GM23338 (cell line): Measurements from ENCODE around the gene NOTO. TPM values are rescaled to one million over a fixed set of nuclear protein-coding genes. Genes with fewer than 3 reads are reported as not detected.

Source experiments
- ATAC-seq: fragments of 200-7000 bp; cut with Tn5 transposase; 3 replicates; pipeline ENCODE4 v1.9.1; 2020
- DNase-seq: peaks from one replicate; pipeline ENCODE4 v3.0.0-alpha.2; 2015; ENCODE audit warnings: low spot score
- H2AFZ ChIP-seq: fragments of 200-600 bp; sonication (generic); 2 replicates; pipeline ENCODE4 v1.8.0; 2016; ENCODE audit warnings: antibody characterized with exemption, mild to moderate bottlenecking, moderate library complexity
- H3F3A ChIP-seq: fragments of 200-600 bp; sonication (generic); replicated peaks from 2 replicates; pipeline ENCODE4 v1.8.0; 2017; ENCODE audit warnings: antibody characterized with exemption, mixed run types, low read depth
- H3K27ac ChIP-seq: fragments of 200-600 bp; sonication (generic); 2 replicates; pipeline ENCODE4 v1.6.1; 2016; ENCODE audit warnings: low read depth
- H3K27me3 ChIP-seq: fragments of 200-600 bp; sonication (generic); 2 replicates; pipeline ENCODE4 v1.8.0; 2016; ENCODE audit warnings: mild to moderate bottlenecking, mixed run types, moderate library complexity; ENCODE audit not compliant: insufficient read depth
- H3K36me3 ChIP-seq: fragments of 200-600 bp; sonication (generic); 2 replicates; pipeline ENCODE4 v1.8.0; 2016; ENCODE audit warnings: mild to moderate bottlenecking; ENCODE audit not compliant: insufficient read depth
- H3K4me1 ChIP-seq: fragments of 200-600 bp; sonication (generic); 2 replicates; pipeline ENCODE4 v1.8.0; 2016; ENCODE audit warnings: mild to moderate bottlenecking, moderate library complexity; ENCODE audit not compliant: insufficient read depth
- H3K4me2 ChIP-seq: fragments of 200-600 bp; sonication (generic); 2 replicates; pipeline ENCODE4 v1.7.1; 2017; ENCODE audit warnings: mixed run types
- H3K4me3 ChIP-seq: fragments of 200-600 bp; sonication (generic); 2 replicates; pipeline ENCODE4 v1.6.1; 2016; ENCODE audit warnings: mixed run types
- H3K79me2 ChIP-seq: fragments of 200-600 bp; sonication (generic); replicated peaks from 2 replicates; pipeline ENCODE4 v1.8.0; 2017; ENCODE audit warnings: mild to moderate bottlenecking; ENCODE audit not compliant: insufficient read depth
- H3K9me2 ChIP-seq: fragments of 200-600 bp; sonication (generic); 2 replicates; pipeline ENCODE4 v1.8.0; 2017; ENCODE audit not compliant: insufficient read depth
- H4K20me1 ChIP-seq: fragments of 200-600 bp; sonication (generic); replicated peaks from 2 replicates; pipeline ENCODE4 v1.8.0; 2017; ENCODE audit warnings: mild to moderate bottlenecking; ENCODE audit not compliant: insufficient read depth
- H3K27ac Mint-ChIP-seq: 2 replicates; pipeline ENCODE4 v1.8.0; 2020; ENCODE audit warnings: inconsistent platforms, mild to moderate bottlenecking, moderate library complexity, mixed read lengths
- H3K27me3 Mint-ChIP-seq: 3 replicates; pipeline ENCODE4 v1.8.0; 2022; ENCODE audit warnings: low read depth, mild to moderate bottlenecking, moderate library complexity, mixed read lengths, inconsistent platforms; ENCODE audit not compliant: insufficient read depth, poor library complexity
- H3K36me3 Mint-ChIP-seq: 3 replicates; pipeline ENCODE4 v1.8.0; 2021; ENCODE audit warnings: low read depth, mild to moderate bottlenecking, inconsistent platforms, moderate library complexity, mixed read lengths
- H3K4me1 Mint-ChIP-seq: 3 replicates; pipeline ENCODE4 v1.8.0; 2020; ENCODE audit warnings: mild to moderate bottlenecking, inconsistent platforms, mixed read lengths
- H3K4me3 Mint-ChIP-seq: 3 replicates; pipeline ENCODE4 v1.8.0; 2021; ENCODE audit warnings: moderate library complexity, mild to moderate bottlenecking, inconsistent platforms, mixed read lengths
- H3K9me3 Mint-ChIP-seq: 3 replicates; pipeline ENCODE4 v1.8.0; 2020; ENCODE audit warnings: moderate library complexity, mild to moderate bottlenecking, inconsistent platforms, mixed read lengths
- CREB1 ChIP-seq: fragments of 250-450 bp; sonication (Bioruptor Pico); IDR thresholded peaks from 2 replicates; pipeline ENCODE4 v1.5.0; 2020; ENCODE audit warnings: low read depth, mild to moderate bottlenecking, moderate library complexity
- EZH2 ChIP-seq: fragments of 200-600 bp; sonication (generic); IDR thresholded peaks from one replicate; pipeline ENCODE4 v1.8.0; 2017; ENCODE audit warnings: antibody characterized with exemption, mild to moderate bottlenecking, low read depth; ENCODE audit not compliant: unreplicated experiment
- EZH2phosphoT487 ChIP-seq: fragments of 200-600 bp; sonication (generic); IDR thresholded peaks from one replicate; pipeline ENCODE4 v1.8.1; 2018; ENCODE audit warnings: antibody characterized with exemption; ENCODE audit not compliant: unreplicated experiment
- JUNB ChIP-seq: IDR thresholded peaks from one replicate; pipeline ENCODE4 v1.6.1; 2016; ENCODE audit warnings: antibody characterized with exemption; ENCODE audit not compliant: unreplicated experiment
- NANOG ChIP-seq: IDR thresholded peaks from 2 replicates; pipeline ENCODE4 v1.6.1; 2016; ENCODE audit warnings: antibody characterized with exemption, borderline replicate concordance
- POLR2AphosphoS5 ChIP-seq: IDR thresholded peaks from 2 replicates; pipeline ENCODE4 v1.6.1; 2016; ENCODE audit warnings: antibody characterized with exemption, low read depth
- STAT1 ChIP-seq: IDR thresholded peaks from one replicate; pipeline ENCODE4 v1.6.1; 2016; ENCODE audit warnings: antibody characterized with exemption; ENCODE audit not compliant: unreplicated experiment
- ZNF114 ChIP-seq: fragments of 250-450 bp; sonication (Bioruptor Pico); IDR thresholded peaks from 2 replicates; pipeline ENCODE4 v1.5.0; 2020; ENCODE audit warnings: mild to moderate bottlenecking, moderate library complexity
- ZNF331 ChIP-seq: fragments of 250-450 bp; sonication (Bioruptor Pico); IDR thresholded peaks from 2 replicates; pipeline ENCODE4 v1.5.0; 2020; ENCODE audit warnings: low read depth, mild to moderate bottlenecking, moderate library complexity
- polyA plus RNA-seq: library from polyadenylated mRNA; unstranded; fragments of >200 nt; fragmentation: Nextera tagmentation; extraction: Ambion mirVana; gene quantifications from 2 replicates; pipeline ENCODE4 v1.2.1, GENCODE V29; 2016
- total RNA-seq: library from RNA; depleted of rRNA; stranded (reverse); fragments of >200 nt; shearing (Covaris generic); gene quantifications from 2 replicates; pipeline ENCODE4 v1.2.3, GENCODE V29; 2014
- TF ChIP-seq, protein P1 (sequence below): IDR thresholded peaks from 2 replicates; pipeline ENCODE4 v1.6.1; 2016; ENCODE audit warnings: antibody characterized with exemption
- TF ChIP-seq, protein P2 (sequence below), 2 experiments: fragments of 200-600 bp in 1 of 2; sonication (generic) in 1 of 2; conservative IDR thresholded peaks; 2 replicates each; pipeline versions ENCODE4 v1.5.1 to v1.6.1; 2016 to 2017; ENCODE audit warnings: antibody characterized with exemption in 2 of 2, low read depth in 2 of 2, mild to moderate bottlenecking in 2 of 2, moderate library complexity in 1 of 2
- TF ChIP-seq, protein P3 (sequence below): IDR thresholded peaks from one replicate; pipeline ENCODE4 v1.6.1; 2018; ENCODE audit warnings: antibody characterized with exemption; ENCODE audit not compliant: unreplicated experiment

NOTO gene
- total and polyA plus RNA-seq, 2 experiments from 2014 or later: 0.06 to 0.73 TPM

DNA sequence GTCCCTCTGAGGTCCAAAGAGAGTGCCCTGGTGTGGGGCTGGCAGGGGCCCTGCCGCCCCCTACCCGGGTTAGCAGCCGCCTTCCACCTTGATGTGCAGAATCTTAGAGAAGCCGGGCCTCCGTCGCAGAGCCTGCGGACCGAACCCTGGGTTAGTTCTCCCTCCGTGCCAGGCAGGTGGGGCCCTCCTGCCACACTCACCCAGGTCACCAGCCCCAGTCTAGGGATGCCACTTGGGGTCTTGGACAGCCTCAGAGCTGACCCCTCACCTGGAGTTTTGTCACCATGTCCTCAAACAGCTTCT is 56.5 kb downstream of the NOTO start:
- H3K4me1 Mint-ChIP-seq: peaks cover 24% of the 10 kb centered on the region; the same call in 2 of the 3 replicates
- Histone ChIP-seq H3K27ac (no peak overlapping the region), H3K9me2 (no peaks in the 10 kb centered on the region), H3K36me3 (no peaks in the 10 kb centered on the region; the same call in 1 of the 2 replicates), H3K4me2 (no peak overlapping the region), H2AFZ (no peak overlapping the region), H3K27me3 (no peaks in the 10 kb centered on the region), H3F3A (peaks cover 6% of the 10 kb centered on the region; the same call in 1 of the 2 replicates), H4K20me1 (peaks cover 15% of the 10 kb centered on the region), H3K4me1 (peaks cover 11% of the 10 kb centered on the region), H3K79me2 (no peaks in the 10 kb centered on the region), H3K4me3 (no peak overlapping the region)
- H3K36me3 Mint-ChIP-seq: peaks cover 15% of the 10 kb centered on the region
- no peak overlapping the region for H3K4me3 Mint-ChIP-seq
- peaks cover 12% of the 10 kb centered on the region for H3K27me3 Mint-ChIP-seq
- DNase-seq: no peak
- ATAC-seq: no peak
- H3K9me3 Mint-ChIP-seq: no peaks in the 10 kb centered on the region
- no peak for TF ChIP-seq CREB1 (CRISPR knock-in tag)
- TF ChIP-seq, protein P1, sequence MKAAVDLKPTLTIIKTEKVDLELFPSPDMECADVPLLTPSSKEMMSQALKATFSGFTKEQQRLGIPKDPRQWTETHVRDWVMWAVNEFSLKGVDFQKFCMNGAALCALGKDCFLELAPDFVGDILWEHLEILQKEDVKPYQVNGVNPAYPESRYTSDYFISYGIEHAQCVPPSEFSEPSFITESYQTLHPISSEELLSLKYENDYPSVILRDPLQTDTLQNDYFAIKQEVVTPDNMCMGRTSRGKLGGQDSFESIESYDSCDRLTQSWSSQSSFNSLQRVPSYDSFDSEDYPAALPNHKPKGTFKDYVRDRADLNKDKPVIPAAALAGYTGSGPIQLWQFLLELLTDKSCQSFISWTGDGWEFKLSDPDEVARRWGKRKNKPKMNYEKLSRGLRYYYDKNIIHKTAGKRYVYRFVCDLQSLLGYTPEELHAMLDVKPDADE: no peak
- no peak for TF ChIP-seq NANOG
- TF ChIP-seq JUNB: no peak
- TF ChIP-seq STAT1: no peak
- no peak for TF ChIP-seq ZNF331 (CRISPR knock-in tag)
- no peak for TF ChIP-seq EZH2
- TF ChIP-seq ZNF114 (CRISPR knock-in tag): no peak
- H3K27ac Mint-ChIP-seq: no peak overlapping the region

DNA sequence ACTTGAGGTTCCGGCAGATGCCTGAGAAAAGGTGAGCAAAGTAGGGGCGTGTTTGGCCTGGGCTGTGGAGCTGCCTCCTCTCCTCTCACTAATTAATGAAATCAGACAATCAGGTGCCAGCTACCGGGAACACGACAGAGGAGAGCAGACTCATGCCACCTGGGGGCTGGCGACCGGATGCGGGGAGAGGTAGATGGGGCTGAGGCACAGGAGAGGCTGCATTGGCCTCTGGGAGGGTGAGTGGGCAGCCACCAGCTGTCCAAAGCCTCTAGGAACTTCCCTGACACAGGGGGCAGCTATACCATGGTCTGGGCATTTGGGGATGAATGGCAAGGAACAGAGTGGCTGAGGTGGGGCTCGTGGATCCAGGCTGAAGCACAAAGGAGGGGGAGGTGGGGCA is 56.9 kb downstream of the NOTO start:
- Histone ChIP-seq H3K27ac (no peak overlapping the region), H3F3A (0 out of 2 replicates have a peak, but pooled peaks cover 2% of the 10 kb centered on the region), H3K4me2 (no peak overlapping the region), H3K27me3 (no peaks in the 10 kb centered on the region), H2AFZ (no peak overlapping the region), H3K4me1 (peaks cover 11% of the 10 kb centered on the region), H3K4me3 (no peak overlapping the region), H3K9me2 (no peaks in the 10 kb centered on the region), H4K20me1 (peaks cover 11% of the 10 kb centered on the region), H3K36me3 (no peaks in the 10 kb centered on the region; the same call in 1 of the 2 replicates), H3K79me2 (no peaks in the 10 kb centered on the region)
- TF ChIP-seq EZH2 (no peak), EZH2phosphoT487 (no peak), CREB1 (CRISPR knock-in tag) (no peak), NANOG (no peak)
- H3K27me3 Mint-ChIP-seq: peaks cover 12% of the 10 kb centered on the region
- H3K4me3 Mint-ChIP-seq: no peak overlapping the region
- no peak overlapping the region for H3K27ac Mint-ChIP-seq
- ATAC-seq (no peak), DNase-seq (no peak)
- peaks cover 24% of the 10 kb centered on the region; the same call in 2 of the 3 replicates for H3K4me1 Mint-ChIP-seq
- peaks cover 13% of the 10 kb centered on the region for H3K36me3 Mint-ChIP-seq
- H3K9me3 Mint-ChIP-seq: no peaks in the 10 kb centered on the region

DNA sequence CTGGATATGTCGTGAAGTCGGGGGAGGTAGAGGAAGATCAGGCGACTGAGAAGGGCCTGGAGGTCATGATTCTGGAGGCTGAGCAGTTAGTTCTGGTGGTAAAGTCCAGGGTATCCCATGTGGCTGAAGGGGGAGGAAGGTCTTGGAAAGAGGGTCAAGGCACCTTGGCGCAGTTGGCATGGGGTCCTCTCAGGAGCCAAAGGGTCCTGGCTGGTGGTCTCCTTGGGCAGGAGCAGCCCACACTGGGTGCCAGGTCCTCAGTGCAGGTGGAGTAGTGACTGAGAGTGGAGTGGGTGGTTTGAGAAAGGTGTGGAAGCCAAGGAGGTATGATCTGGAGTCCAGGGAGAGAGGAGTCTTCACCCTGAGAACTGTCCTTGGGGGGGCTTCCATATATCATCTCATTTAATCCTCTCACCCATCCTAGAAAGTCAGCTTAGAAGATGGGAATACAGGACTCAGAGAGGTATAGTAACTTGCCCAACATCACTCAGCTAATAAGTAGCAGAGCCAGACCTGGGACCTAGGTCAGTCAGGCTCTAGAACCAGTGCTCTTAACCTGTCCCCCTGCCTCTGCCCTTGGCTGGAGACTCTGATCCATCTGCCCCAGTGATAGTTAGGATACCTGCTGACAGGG is 57.4 kb downstream of the NOTO start:
- Histone ChIP-seq H3F3A (no peaks in the 10 kb centered on the region), H3K4me1 (peaks cover 11% of the 10 kb centered on the region), H4K20me1 (peaks cover 6% of the 10 kb centered on the region), H2AFZ (no peak overlapping the region), H3K36me3 (no peaks in the 10 kb centered on the region; the same call in 1 of the 2 replicates), H3K79me2 (no peaks in the 10 kb centered on the region), H3K4me3 (no peak overlapping the region), H3K27ac (no peak overlapping the region), H3K9me2 (no peaks in the 10 kb centered on the region), H3K4me2 (no peak overlapping the region), H3K27me3 (no peaks in the 10 kb centered on the region)
- peaks cover 12% of the 10 kb centered on the region for H3K27me3 Mint-ChIP-seq
- H3K9me3 Mint-ChIP-seq: no peaks in the 10 kb centered on the region
- no peak overlapping the region for H3K4me3 Mint-ChIP-seq
- peaks cover 13% of the 10 kb centered on the region for H3K36me3 Mint-ChIP-seq
- peaks cover 21% of the 10 kb centered on the region; the same call in 2 of the 3 replicates for H3K4me1 Mint-ChIP-seq
- ATAC-seq (no peak), DNase-seq (no peak)
- no peak overlapping the region for H3K27ac Mint-ChIP-seq
- no peak for TF ChIP-seq POLR2AphosphoS5
- no peak for TF ChIP-seq JUNB
- TF ChIP-seq ZNF114 (CRISPR knock-in tag): no peak
- no peak for TF ChIP-seq CREB1 (CRISPR knock-in tag)
- TF ChIP-seq NANOG: no peak
- TF ChIP-seq, protein P2, sequence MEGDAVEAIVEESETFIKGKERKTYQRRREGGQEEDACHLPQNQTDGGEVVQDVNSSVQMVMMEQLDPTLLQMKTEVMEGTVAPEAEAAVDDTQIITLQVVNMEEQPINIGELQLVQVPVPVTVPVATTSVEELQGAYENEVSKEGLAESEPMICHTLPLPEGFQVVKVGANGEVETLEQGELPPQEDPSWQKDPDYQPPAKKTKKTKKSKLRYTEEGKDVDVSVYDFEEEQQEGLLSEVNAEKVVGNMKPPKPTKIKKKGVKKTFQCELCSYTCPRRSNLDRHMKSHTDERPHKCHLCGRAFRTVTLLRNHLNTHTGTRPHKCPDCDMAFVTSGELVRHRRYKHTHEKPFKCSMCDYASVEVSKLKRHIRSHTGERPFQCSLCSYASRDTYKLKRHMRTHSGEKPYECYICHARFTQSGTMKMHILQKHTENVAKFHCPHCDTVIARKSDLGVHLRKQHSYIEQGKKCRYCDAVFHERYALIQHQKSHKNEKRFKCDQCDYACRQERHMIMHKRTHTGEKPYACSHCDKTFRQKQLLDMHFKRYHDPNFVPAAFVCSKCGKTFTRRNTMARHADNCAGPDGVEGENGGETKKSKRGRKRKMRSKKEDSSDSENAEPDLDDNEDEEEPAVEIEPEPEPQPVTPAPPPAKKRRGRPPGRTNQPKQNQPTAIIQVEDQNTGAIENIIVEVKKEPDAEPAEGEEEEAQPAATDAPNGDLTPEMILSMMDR (conservative IDR thresholded peaks at IDR 0.05; ENCODE audit: low read depth in 2 of 2): no peak
- TF ChIP-seq, protein P3, sequence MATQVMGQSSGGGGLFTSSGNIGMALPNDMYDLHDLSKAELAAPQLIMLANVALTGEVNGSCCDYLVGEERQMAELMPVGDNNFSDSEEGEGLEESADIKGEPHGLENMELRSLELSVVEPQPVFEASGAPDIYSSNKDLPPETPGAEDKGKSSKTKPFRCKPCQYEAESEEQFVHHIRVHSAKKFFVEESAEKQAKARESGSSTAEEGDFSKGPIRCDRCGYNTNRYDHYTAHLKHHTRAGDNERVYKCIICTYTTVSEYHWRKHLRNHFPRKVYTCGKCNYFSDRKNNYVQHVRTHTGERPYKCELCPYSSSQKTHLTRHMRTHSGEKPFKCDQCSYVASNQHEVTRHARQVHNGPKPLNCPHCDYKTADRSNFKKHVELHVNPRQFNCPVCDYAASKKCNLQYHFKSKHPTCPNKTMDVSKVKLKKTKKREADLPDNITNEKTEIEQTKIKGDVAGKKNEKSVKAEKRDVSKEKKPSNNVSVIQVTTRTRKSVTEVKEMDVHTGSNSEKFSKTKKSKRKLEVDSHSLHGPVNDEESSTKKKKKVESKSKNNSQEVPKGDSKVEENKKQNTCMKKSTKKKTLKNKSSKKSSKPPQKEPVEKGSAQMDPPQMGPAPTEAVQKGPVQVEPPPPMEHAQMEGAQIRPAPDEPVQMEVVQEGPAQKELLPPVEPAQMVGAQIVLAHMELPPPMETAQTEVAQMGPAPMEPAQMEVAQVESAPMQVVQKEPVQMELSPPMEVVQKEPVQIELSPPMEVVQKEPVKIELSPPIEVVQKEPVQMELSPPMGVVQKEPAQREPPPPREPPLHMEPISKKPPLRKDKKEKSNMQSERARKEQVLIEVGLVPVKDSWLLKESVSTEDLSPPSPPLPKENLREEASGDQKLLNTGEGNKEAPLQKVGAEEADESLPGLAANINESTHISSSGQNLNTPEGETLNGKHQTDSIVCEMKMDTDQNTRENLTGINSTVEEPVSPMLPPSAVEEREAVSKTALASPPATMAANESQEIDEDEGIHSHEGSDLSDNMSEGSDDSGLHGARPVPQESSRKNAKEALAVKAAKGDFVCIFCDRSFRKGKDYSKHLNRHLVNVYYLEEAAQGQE: no peak
- no peak for TF ChIP-seq EZH2phosphoT487
